A549 treated with CORT108297 at 1 μM for 4 hours (cell line): ENCODE results near the gene PSMD6. TPM values are rescaled to one million over a fixed set of nuclear protein-coding genes. Genes with fewer than 3 reads are reported as not detected.

ENCODE experiments used
- total RNA-seq: library from RNA; stranded (reverse); fragments of 200-300 nt; extraction: Qiagen RNA extraction; gene quantifications from 5 replicates; pipeline ENCODE4 v1.2.3, GENCODE V29; 2022

Gene PSMD6
- 72.6 to 87.9 TPM (median 76.8 TPM) in 5 replicates for total RNA-seq

DNA sequence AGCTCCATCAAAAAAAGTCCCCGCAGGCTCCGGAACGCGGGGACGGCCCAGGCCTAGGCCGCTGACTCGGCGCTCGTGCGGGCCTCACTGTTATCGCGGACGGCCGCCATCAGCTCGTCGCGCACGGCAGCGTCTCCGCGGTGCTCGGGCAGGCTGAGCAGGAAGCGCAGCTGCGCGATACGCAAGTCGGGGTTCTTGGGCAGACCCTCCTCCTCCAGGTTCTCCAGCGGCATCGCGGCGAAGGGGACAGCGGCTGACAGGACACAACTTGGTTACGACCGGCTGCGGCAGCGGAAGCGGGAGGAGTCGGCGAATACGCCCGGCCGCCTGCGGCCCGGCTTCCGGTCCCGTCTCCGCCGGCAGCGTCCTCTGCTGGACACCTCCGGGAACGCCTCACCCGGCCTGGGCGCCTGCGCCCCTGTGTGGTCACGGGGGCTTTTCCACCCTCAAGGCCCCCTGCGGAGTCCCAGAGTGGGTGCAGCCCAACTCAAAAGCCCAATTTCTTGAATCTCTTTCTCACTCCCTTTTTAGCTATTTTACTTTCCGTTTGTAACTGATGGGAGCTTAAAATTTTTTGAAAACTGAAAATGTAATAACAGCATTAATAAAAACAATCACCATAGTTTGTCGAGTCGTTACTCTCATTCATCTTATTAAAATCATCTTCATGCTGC is at the start of gene PSMD6:
PSMD6 (minus strand) TSS at position 308 of the 674 bp plus-strand sequence; CDS start at position 233, 75 bp downstream.

Other genes with a start within 250 kb of the PSMD6 start
- gene C3orf49, start 204.2 kb downstream of the PSMD6 start, total RNA-seq = not detected in 5 replicates
- gene THOC7, start 159.7 kb downstream of the PSMD6 start, total RNA-seq = 56.6 to 70.8 TPM (median 57.2 TPM) in 5 replicates
- gene ATXN7, start 159.6 kb downstream of the PSMD6 start, total RNA-seq = 2.9 to 5.4 TPM (median 5.0 TPM) in 5 replicates
- not detected in 5 replicates for gene SCAANT1, start 111.1 kb downstream of the PSMD6 start, total RNA-seq
- 1.9 to 2.3 TPM (median 2.0 TPM) in 5 replicates for gene PRICKLE2, start 202.0 kb upstream of the PSMD6 start, total RNA-seq